Calu3 (cell line): ENCODE results near the gene TM4SF1. TPM values are rescaled to one million over a fixed set of nuclear protein-coding genes. Genes with fewer than 3 reads are reported as not detected.

ENCODE experiments used
- BruUV-seq: library from RNA; stranded (reverse); fragments of 400-500 nt; replicated peaks from 2 replicates; lab custom pipeline; 2021; lab: Mats Ljungman, UMichigan
- CTCF ChIA-PET: fragments of 300-600 bp; sonication (Branson Sonifier 250); formaldehyde crosslinking; loops from one replicate; lab custom pipeline; 2022; ENCODE audit warnings: antibody characterized with exemption; lab: Charles Lee
- DNase-seq: peaks from one replicate; pipeline ENCODE4 v3.0.0; 2022
- H3K27ac Mint-ChIP-seq: one replicate; pipeline ENCODE4 v1.8.0; 2022; ENCODE audit warnings: mixed read lengths; ENCODE audit not compliant: unreplicated experiment
- H3K27me3 Mint-ChIP-seq: one replicate; pipeline ENCODE4 v1.8.0; 2022; ENCODE audit warnings: mixed read lengths; ENCODE audit not compliant: unreplicated experiment
- H3K36me3 Mint-ChIP-seq: one replicate; pipeline ENCODE4 v1.8.0; 2022; ENCODE audit warnings: mild to moderate bottlenecking, moderate library complexity, mixed read lengths; ENCODE audit not compliant: insufficient read depth, unreplicated experiment
- H3K4me1 Mint-ChIP-seq: one replicate; pipeline ENCODE4 v1.8.0; 2022; ENCODE audit warnings: mild to moderate bottlenecking, low read depth, mixed read lengths; ENCODE audit not compliant: unreplicated experiment
- H3K4me3 Mint-ChIP-seq: one replicate; pipeline ENCODE4 v1.8.0; 2022; ENCODE audit warnings: mild to moderate bottlenecking, low read depth, moderate library complexity, mixed read lengths; ENCODE audit not compliant: unreplicated experiment
- H3K9me3 Mint-ChIP-seq: one replicate; pipeline ENCODE4 v1.8.0; 2022; ENCODE audit warnings: low read depth, mixed read lengths; ENCODE audit not compliant: unreplicated experiment
- CTCF ChIP-seq: fragments of 200-600 bp; IDR thresholded peaks from one replicate; pipeline ENCODE4 v1.8.0; 2022; ENCODE audit warnings: antibody characterized with exemption; ENCODE audit not compliant: unreplicated experiment
- intact Hi-C: fragments of 100-400 bp; cut with micrococcal nuclease; formaldehyde crosslinking; loops from one replicate; pipeline ENCODE4 v1.10.0; 2022; ENCODE audit not compliant: unreplicated experiment
- total RNA-seq: library from RNA; stranded (reverse); gene quantifications from 2 replicates; pipeline ENCODE4 v1.2.3, GENCODE V29; 2022

TM4SF1 gene
- total RNA-seq, 1 experiment from 2014 or later = 981 TPM

GRCh38 chr3:149378478-149379309, 1.2 kb upstream of the TM4SF1 start:
- CTCF ChIA-PET = interaction anchor here (0.7 to 2.2 kb wide), 14 partner anchors 9 to 175 kb away, joined by 3 to 23 read pairs (median 6); no protein-coding TSS in a partner anchor
- H3K36me3 Mint-ChIP-seq = peaks cover 70% of the 10 kb centered on the region
- H3K4me1 Mint-ChIP-seq = peaks cover 57% of the 10 kb centered on the region
- no peaks in the 10 kb centered on the region for H3K9me3 Mint-ChIP-seq
- intact Hi-C loops = no loop called here
- peak overlapping the region; percentile 95 for H3K27ac Mint-ChIP-seq
- TSS peak; percentile 4 for BruUV-seq
- no peak for TF ChIP-seq CTCF
- no peaks in the 10 kb centered on the region for H3K27me3 Mint-ChIP-seq
- no peak for DNase-seq
- peak overlapping the region; percentile 75 for H3K4me3 Mint-ChIP-seq

GRCh38 chr3:149376718-149377407, 586 bp downstream of the TM4SF1 start:
- Mint-ChIP-seq H3K27ac (peak overlapping the region; percentile 95), H3K36me3 (peaks cover 82% of the 10 kb centered on the region), H3K27me3 (no peaks in the 10 kb centered on the region), H3K9me3 (no peaks in the 10 kb centered on the region), H3K4me1 (peaks cover 53% of the 10 kb centered on the region), H3K4me3 (peak overlapping the region; percentile 75)
- TSS peak; percentile 38 for BruUV-seq
- intact Hi-C loops = loop anchor here (1.0 kb wide), 3 partner anchors 8 to 103 kb away; no protein-coding TSS in a partner anchor
- DNase-seq = no peak
- CTCF ChIA-PET = interaction anchor here (1.1 to 2.2 kb wide), 14 partner anchors 10 to 177 kb away, joined by 3 to 23 read pairs (median 6); no protein-coding TSS in a partner anchor
- no peak for TF ChIP-seq CTCF

- Mint-ChIP-seq H3K27ac (peak overlapping the region; percentile 87), H3K9me3 (no peaks in the 10 kb centered on the region), H3K4me1 (peaks cover 53% of the 10 kb centered on the region), H3K27me3 (no peaks in the 10 kb centered on the region), H3K4me3 (peak overlapping the region; percentile 79), H3K36me3 (peaks cover 85% of the 10 kb centered on the region)
- BruUV-seq = no TSS peak
- CTCF ChIA-PET = interaction anchor here (1.0 to 1.3 kb wide), 3 partner anchors 20 to 105 kb away, joined by 3 to 5 read pairs (median 3); no protein-coding TSS in a partner anchor
- no peak for TF ChIP-seq CTCF
- DNase-seq = peak; percentile 56
- intact Hi-C loops = no loop called here
Observed at GRCh38 chr3:149375501-149376196, 1.8 kb downstream of the TM4SF1 start.
